ENCODE measurements around the gene CNTLN. TPM values are rescaled to one million over a fixed set of nuclear protein-coding genes. Genes with fewer than 3 reads are reported as not detected.

The CNTLN gene
- total and polyA plus RNA-seq, 9 of the 15 experiments (the other 6 are each of a cell fraction or from before 2014, with no cell fraction given), result 0.08 TPM; not detected in 8

GRCh38 chr9:17217272-17217671 lies 82.4 kb downstream of the CNTLN start:
- no TSS peak for BruUV-seq (replicated peaks)
- intact Hi-C loops (cut with micrococcal nuclease), result no loop called here
- Histone ChIP-seq H2AFZ (ENCODE audit: low read depth, low read length) (no peak overlapping the region), H3K79me2 (ENCODE audit: control insufficient read depth, insufficient read depth, low read length) (no peaks in the 10 kb centered on the region), H3K4me2 (ENCODE audit: insufficient read depth, low read length) (no peak overlapping the region), H4K20me1 (replicated peaks; ENCODE audit: control insufficient read depth, insufficient read depth, low read length) (no peaks in the 10 kb centered on the region), H3K9me1 (ENCODE audit: control insufficient read depth, insufficient read depth, low read length) (no peaks in the 10 kb centered on the region), H3K4me3 (no peak overlapping the region), H3K27me3 (ENCODE audit: control insufficient read depth in 2 of 2, insufficient read depth in 2 of 2, low read length in 2 of 2) (no peaks in the 10 kb centered on the region), H3K4me1 (replicated peaks in 1 of 2; ENCODE audit: control insufficient read depth in 2 of 2, insufficient read depth in 2 of 2, low read length in 2 of 2) (no peaks in the 10 kb centered on the region), H3K36me3 (ENCODE audit: control insufficient read depth, insufficient read depth, low read length) (no peaks in the 10 kb centered on the region), H3K27ac (ENCODE audit: extremely low read depth, low read depth, low read length) (no peak overlapping the region), H3K9ac (ENCODE audit: insufficient read depth in 1 of 2, low read depth in 2 of 2, low read length in 2 of 2) (no peak overlapping the region), H3K9me3 (replicated peaks; ENCODE audit: control insufficient read depth, insufficient read depth, low read depth, low read length) (no peaks in the 10 kb centered on the region)
- ChIA-PET CTCF (ENCODE audit: low intra/inter-chr PET ratio) (no interaction called here), POLR2A (no interaction called here)
- 0% methylated on average over 2 of the region's 2 CpGs for WGBS (ENCODE audit: insufficient coverage, low coverage, missing lambda C conversion rate)
- in situ Hi-C loops (cut with MboI), result no loop called here
- no peak for TF ChIP-seq AFF4 (CRISPR knock-in tag; IDR thresholded peaks at IDR 0.05)
- ATAC-seq, result no peak
- FAIRE-seq, result no peak
- DNase-seq (ENCODE audit: extremely low read depth in 1 of 4, low spot score in 3 of 4), result no peak

DNA sequence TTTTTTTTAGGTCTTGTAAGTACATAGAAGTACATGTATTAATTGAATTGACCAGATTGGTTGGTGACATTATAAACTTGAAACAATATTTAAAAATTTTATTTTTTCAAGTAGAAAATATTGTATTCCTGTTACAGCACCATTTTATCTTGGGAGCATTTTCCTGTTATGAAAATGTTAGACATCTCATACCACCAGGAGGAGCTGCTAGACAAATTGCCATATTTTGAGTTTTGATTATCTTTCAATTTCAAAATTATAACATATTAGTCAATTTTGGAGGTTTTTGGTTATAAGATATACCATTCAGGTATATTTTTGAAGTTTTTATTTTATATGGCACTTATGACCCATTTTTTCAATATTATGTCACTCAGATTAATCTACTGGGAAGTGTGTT lies 84.4 kb downstream of the CNTLN start:
- no peaks in the 10 kb centered on the region for H3K79me2 ChIP-seq (ENCODE audit: control insufficient read depth, insufficient read depth, low read length)
- TF ChIP-seq, protein P1, sequence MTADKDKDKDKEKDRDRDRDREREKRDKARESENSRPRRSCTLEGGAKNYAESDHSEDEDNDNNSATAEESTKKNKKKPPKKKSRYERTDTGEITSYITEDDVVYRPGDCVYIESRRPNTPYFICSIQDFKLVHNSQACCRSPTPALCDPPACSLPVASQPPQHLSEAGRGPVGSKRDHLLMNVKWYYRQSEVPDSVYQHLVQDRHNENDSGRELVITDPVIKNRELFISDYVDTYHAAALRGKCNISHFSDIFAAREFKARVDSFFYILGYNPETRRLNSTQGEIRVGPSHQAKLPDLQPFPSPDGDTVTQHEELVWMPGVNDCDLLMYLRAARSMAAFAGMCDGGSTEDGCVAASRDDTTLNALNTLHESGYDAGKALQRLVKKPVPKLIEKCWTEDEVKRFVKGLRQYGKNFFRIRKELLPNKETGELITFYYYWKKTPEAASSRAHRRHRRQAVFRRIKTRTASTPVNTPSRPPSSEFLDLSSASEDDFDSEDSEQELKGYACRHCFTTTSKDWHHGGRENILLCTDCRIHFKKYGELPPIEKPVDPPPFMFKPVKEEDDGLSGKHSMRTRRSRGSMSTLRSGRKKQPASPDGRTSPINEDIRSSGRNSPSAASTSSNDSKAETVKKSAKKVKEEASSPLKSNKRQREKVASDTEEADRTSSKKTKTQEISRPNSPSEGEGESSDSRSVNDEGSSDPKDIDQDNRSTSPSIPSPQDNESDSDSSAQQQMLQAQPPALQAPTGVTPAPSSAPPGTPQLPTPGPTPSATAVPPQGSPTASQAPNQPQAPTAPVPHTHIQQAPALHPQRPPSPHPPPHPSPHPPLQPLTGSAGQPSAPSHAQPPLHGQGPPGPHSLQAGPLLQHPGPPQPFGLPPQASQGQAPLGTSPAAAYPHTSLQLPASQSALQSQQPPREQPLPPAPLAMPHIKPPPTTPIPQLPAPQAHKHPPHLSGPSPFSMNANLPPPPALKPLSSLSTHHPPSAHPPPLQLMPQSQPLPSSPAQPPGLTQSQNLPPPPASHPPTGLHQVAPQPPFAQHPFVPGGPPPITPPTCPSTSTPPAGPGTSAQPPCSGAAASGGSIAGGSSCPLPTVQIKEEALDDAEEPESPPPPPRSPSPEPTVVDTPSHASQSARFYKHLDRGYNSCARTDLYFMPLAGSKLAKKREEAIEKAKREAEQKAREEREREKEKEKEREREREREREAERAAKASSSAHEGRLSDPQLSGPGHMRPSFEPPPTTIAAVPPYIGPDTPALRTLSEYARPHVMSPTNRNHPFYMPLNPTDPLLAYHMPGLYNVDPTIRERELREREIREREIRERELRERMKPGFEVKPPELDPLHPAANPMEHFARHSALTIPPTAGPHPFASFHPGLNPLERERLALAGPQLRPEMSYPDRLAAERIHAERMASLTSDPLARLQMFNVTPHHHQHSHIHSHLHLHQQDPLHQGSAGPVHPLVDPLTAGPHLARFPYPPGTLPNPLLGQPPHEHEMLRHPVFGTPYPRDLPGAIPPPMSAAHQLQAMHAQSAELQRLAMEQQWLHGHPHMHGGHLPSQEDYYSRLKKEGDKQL (CRISPR knock-in tag; IDR thresholded peaks at IDR 0.05; ENCODE audit: borderline replicate concordance), result no peak
- TF ChIP-seq ZNF507 (tag; conservative IDR thresholded peaks at IDR 0.05), result no peak
- no peak for TF ChIP-seq HNRNPUL1 (IDR thresholded peaks at IDR 0.05; ENCODE audit: low read length)
- ATAC-seq, result no peak
- CTCF ChIA-PET (ENCODE audit: low intra/inter-chr PET ratio), result no interaction called here
- no peak overlapping the region for H3K27ac ChIP-seq (ENCODE audit: extremely low read depth, low read depth, low read length)
- H3K27me3 ChIP-seq (ENCODE audit: control insufficient read depth in 2 of 2, insufficient read depth in 2 of 2, low read length in 2 of 2), result no peaks in the 10 kb centered on the region
- H3K9me3 ChIP-seq (replicated peaks; ENCODE audit: control insufficient read depth, insufficient read depth, low read depth, low read length), result no peaks in the 10 kb centered on the region
- H3K9ac ChIP-seq (ENCODE audit: insufficient read depth in 1 of 2, low read depth in 2 of 2, low read length in 2 of 2), result no peak overlapping the region
- H2AFZ ChIP-seq (ENCODE audit: low read depth, low read length), result no peak overlapping the region
- no peak overlapping the region for H3K4me2 ChIP-seq (ENCODE audit: insufficient read depth, low read length)
- H3K4me1 ChIP-seq (replicated peaks in 1 of 2; ENCODE audit: control insufficient read depth in 2 of 2, insufficient read depth in 2 of 2, low read length in 2 of 2), result no peaks in the 10 kb centered on the region
- BruUV-seq (replicated peaks), result no TSS peak
- in situ Hi-C loops (cut with MboI), result no loop called here
- no peaks in the 10 kb centered on the region for H3K36me3 ChIP-seq (ENCODE audit: control insufficient read depth, insufficient read depth, low read length)
- DNase-seq (ENCODE audit: extremely low read depth in 1 of 4, low spot score in 3 of 4), result no peak
- no peaks in the 10 kb centered on the region for H4K20me1 ChIP-seq (replicated peaks; ENCODE audit: control insufficient read depth, insufficient read depth, low read length)
- no peaks in the 10 kb centered on the region for H3K9me1 ChIP-seq (ENCODE audit: control insufficient read depth, insufficient read depth, low read length)
- no peak for FAIRE-seq
- POLR2A ChIA-PET, result no interaction called here
- H3K4me3 ChIP-seq, result no peak overlapping the region
- intact Hi-C loops (cut with micrococcal nuclease), result no loop called here
